ENCODE results near the gene KCNQ2.
"Not testable (repeated sequence)": the region's sequence is repeated elsewhere in the genome, so short reads cannot be mapped to it uniquely, and the experiment has no call there.

The KCNQ2 gene

GRCh38 chr20:63483834-63484233 is 11.4 kb upstream of the KCNQ2 start:
- Histone ChIP-seq H3K9me3 (peaks cover 0 to 5% (median 0%) of the 10 kb centered on the region in 3 donors), H3K36me3 (no peaks in the 10 kb centered on the region), H3K4me1 (peaks cover 0 to 13% (median 3%) of the 10 kb centered on the region in 4 donors), H3K27me3 (peaks cover 0 to 93% of the 10 kb centered on the region in 2 donors), H3K4me3 (no peak overlapping the region), H3K27ac (no peak overlapping the region)
- DNase-seq: no peak
- TF ChIP-seq CTCF (IDR thresholded peaks at IDR 0.05): no peak
- intact Hi-C loops (cut with DNase I; ENCODE audit: low total_unique reads): no loop called here

GRCh38 chr20:63482021-63482587 is 9.6 kb upstream of the KCNQ2 start:
- H3K4me3 ChIP-seq: no peak overlapping the region
- DNase-seq: no peak
- H3K27me3 ChIP-seq: peaks cover 0 to 93% of the 10 kb centered on the region in 2 donors
- intact Hi-C loops (cut with DNase I; ENCODE audit: low total_unique reads): no loop called here
- H3K27ac ChIP-seq: no peak overlapping the region
- H3K9me3 ChIP-seq: peaks cover 0 to 5% (median 0%) of the 10 kb centered on the region in 3 donors
- peaks cover 0 to 7% (median 3%) of the 10 kb centered on the region in 4 donors for H3K4me1 ChIP-seq
- H3K36me3 ChIP-seq: no peaks in the 10 kb centered on the region
- TF ChIP-seq CTCF (IDR thresholded peaks at IDR 0.05): no peak

GRCh38 chr20:63481503-63481902 is 9.0 kb upstream of the KCNQ2 start:
- Histone ChIP-seq H3K4me1 (peaks cover 0 to 7% (median 3%) of the 10 kb centered on the region in 4 donors), H3K9me3 (peaks cover 0 to 5% (median 0%) of the 10 kb centered on the region in 3 donors), H3K4me3 (no peak overlapping the region), H3K36me3 (no peaks in the 10 kb centered on the region), H3K27ac (no peak overlapping the region), H3K27me3 (peaks cover 0 to 95% of the 10 kb centered on the region in 2 donors)
- intact Hi-C loops (cut with DNase I; ENCODE audit: low total_unique reads): no loop called here
- no peak for DNase-seq
- TF ChIP-seq CTCF (IDR thresholded peaks at IDR 0.05): no peak

- DNase-seq; H3K27ac ChIP-seq; H3K4me1 ChIP-seq; H3K9me3 ChIP-seq; intact Hi-C loops (cut with DNase I; ENCODE audit: low total_unique reads); H3K4me3 ChIP-seq; H3K36me3 ChIP-seq: not testable (repeated sequence)
- peaks cover 0 to 95% of the 10 kb centered on the region in 2 donors for H3K27me3 ChIP-seq
Measured at GRCh38 chr20:63479695-63480419, 7.4 kb upstream of the KCNQ2 start.

- peaks cover 0 to 7% (median 3%) of the 10 kb centered on the region in 4 donors for H3K4me1 ChIP-seq
- H3K27ac ChIP-seq: no peak overlapping the region
- H3K4me3 ChIP-seq: no peak overlapping the region
- peaks cover 0 to 95% of the 10 kb centered on the region in 2 donors for H3K27me3 ChIP-seq
- no peak for DNase-seq
- intact Hi-C loops (cut with DNase I; ENCODE audit: low total_unique reads): no loop called here
- TF ChIP-seq CTCF (IDR thresholded peaks at IDR 0.05): no peak
- H3K36me3 ChIP-seq: no peaks in the 10 kb centered on the region
- H3K9me3 ChIP-seq: no peaks in the 10 kb centered on the region
Measured at GRCh38 chr20:63478346-63479302, 6.2 kb upstream of the KCNQ2 start.
